Smooth muscle cell of the brain vasculature (primary cell): ENCODE measurements around the gene PMEPA1.

Experiments used
- DNase-seq: peaks from one replicate; pipeline ENCODE4 v3.0.0-alpha.2; 2012; ENCODE audit warnings: low read depth, low spot score

Gene PMEPA1

DNA sequence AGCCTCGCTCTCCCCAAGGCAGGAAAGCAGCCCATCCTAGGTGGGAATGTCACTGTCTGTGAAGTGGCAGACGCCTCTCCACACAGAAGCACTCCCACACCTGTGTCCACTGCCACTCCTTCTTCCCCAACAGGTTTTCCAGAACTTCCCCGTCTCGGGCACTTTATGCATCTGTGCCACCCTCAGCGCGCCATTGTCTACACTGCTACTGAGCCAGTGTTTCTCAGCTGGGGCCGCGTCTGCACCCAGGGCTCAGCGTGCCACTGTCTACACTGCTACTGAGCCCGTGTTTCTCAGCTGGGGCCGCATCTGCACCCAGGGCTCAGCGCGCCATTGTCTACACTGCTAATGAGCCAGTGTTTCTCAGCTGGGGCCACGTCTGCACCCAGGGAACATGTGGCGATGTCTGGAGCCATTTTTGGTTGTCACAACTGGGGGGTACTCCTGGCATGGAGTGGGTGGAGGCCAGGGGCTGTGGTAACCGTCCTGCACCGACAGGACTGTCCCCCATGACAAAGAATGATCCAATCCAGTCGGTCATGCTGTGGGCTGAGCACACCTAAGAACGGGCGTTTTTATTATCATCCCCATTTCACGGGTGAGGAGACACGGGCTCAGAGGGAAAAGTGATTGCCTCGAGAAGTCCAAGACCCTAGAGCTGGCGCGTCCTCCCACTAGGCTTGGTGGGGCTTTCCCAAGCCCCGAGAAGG, 47.9 kb downstream of the PMEPA1 start:
- no peak for DNase-seq

DNA sequence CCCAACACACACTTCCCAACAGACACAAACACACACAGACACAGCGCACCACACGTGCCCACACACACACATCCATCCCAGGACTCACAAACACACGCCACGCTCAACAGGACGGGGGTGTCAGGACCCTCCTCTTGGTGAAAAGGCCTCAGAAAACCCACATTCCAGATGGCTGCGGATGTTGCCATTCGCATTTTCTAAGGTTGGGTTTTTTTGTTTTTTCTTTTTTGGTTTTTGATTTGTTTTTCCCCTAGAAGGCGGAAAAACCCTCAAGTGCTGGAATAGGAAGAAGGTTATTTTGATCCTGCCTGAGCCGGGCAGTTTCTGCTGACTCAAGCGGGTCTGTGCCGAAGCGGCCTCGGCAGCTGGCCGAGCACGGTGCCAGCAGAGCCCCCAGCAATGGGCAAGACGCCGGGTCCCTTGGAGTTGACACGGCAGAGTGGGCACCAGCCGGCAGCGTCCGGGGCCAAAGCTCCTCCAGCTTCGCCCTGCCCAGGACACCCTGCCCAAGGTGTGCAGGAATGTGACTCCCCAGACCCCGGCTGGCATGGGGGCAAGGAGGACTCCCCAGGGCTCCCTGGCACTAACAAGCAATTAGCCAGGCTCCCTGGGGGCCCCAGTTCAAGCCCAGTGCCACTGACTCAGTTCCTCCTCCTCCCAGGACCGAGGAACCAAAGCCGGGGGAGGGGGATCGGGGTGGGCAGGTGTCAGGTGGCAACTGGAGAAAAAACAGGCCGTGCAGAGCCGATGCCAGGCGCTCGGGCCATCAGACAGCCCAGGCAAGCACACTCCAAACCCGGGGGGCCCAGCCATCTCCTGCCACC, 48.7 kb downstream of the PMEPA1 start:
- no peak for DNase-seq

DNA sequence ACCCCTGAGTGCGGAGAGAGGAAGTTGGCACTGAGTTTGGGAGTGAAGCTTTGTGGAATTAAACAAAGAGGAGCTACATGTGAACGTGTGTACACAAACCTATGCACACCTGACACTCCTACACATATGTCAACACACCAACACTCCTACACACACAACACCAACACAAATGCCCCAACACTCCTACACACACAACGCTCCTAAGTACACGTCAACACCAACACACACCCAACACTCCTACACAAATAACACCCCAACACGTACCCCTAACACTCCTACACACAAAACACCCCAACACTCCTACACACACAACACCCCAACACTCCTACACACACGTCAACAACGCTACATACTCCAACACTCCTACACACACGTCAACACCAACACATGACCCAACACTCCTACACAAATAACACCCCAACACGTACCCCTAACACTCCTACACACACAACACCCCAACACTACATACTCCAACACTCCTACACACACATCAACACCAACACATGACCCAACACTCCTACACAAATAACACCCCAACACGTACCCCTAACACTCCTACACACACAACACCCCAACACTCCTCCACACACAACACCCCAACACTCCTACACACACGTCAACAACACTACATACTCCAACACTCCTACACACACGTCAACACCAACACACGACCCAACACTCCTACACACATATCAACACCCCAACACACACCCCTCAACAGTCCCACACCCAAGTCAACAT, 49.5 kb downstream of the PMEPA1 start:
- no peak for DNase-seq

DNA sequence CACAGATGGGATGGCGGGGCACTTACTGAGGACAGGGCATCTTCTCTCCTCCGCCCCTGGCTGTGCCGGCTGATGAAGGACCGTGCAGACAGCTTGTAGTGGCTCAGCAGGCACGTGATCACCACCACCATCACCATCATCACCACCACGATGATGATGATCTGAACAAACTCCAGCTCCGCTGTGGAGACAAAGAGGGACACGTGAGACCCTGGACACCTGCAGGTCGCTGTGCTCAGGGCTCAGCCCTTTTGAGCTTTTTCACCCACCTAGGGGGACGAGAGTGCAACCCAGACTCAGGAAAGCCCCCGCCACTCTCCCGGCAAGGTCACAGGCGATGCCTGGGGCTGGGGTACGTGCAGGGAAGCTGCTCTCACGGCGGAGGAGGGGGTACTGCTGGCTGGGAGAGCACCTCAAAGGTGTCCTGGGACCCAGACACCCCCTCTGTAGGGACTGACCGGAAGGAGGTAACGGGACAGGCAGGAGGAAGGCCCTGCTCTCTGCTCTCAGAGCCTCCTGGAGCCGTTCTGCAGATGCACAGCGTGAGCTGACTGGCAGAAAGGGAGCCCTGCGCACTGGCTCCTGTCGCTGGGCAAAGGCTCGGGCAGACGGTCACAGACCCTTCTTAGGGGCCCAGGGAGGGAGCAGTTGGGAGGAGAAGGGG, 50.2 kb downstream of the PMEPA1 start:
- DNase-seq: no peak

DNA sequence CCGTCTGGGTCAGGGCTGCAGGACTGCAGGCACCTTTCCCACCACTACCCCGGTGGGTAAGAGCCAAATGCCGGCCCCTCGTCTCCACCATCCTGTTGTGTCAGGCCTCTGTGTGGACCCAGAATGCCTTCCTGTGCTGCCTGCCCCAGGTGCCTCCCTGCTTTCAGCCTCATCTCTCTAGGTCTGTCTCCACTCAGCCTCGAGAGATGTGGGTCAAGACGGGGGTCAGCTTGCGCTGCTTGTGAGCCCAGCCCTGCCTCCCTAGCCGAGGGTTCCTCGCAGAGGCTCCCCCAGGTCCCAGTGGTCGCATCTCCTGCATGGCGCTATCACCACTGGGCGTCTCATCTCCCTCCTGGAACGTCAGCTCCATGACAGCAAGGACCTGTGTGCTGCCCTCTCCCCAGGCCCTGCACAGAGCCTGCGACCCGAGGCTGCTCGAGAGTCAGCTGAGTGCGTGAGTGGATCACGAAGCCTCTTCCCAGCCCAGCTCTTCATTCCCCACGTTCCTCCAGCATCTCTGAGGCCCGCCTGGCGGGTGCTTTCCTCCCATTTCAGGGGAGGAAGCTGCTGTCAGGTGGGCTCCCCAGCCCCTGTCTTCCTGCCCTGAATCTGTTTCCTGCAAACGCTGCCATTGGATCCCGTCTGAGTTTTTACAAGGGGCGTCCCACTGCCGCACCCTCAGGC, 50.8 kb downstream of the PMEPA1 start:
- no peak for DNase-seq

DNA sequence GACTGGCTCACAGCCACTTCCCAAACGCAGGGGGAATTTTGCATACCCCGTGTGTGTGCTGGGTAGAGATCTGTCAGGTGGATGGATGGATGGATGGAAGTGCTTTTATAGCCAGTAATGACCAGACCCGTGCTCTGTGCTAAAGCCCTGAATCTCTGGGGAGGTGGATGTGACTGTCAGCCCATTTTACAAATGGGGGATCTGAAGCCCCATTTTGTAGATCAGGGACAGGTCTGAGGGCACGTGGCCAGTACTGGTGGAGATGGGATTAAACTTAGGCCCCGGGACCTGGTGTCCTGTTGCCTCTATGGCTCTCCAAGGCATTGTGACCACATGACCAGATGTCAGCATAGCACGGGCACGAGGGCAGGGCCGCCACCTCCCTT, 51.4 kb downstream of the PMEPA1 start:
- no peak for DNase-seq

DNA sequence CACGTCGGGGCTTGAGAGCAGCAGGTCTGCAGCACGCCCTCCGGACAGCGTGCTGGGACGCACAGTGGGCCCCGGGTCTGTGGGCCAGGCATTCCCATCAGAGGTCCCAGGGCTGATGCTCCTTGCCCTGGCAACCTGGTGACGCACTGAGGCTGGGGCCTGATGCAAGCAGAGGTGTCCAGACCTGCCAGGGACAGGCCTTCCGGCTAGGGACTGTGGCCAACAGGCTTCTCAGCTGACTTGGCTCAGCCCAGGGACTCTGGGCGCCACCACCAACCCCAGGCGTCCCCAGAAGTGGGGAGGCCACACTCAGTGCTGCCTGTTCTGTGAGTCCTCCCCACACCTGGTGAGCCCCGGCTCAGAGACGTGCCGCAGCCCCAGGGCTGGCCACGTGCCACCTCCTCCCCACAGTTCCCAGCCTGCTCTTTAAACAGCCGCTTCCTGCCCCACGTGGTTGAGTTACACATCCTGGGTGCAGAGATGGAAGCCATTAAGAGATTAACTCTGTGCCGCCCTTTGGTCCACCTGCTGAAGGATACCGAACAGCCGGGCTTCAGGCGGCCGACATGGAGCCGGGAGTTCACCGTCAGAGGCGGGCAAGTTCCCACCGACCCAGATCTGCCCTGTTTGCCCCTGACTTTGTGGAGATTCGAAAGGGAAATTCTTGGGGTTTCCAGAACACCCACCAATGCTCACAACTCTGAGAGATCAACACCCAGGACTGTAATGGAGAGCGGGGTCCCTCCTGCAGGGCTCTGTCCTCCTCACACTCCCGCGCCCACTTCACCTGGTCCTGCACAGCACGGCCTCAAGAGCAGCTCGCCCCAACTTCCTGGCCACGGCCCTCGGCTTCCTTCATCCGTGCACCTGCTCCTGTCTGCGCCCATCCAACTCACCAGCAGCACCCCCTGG, 52.0 kb downstream of the PMEPA1 start:
- DNase-seq: no peak

DNA sequence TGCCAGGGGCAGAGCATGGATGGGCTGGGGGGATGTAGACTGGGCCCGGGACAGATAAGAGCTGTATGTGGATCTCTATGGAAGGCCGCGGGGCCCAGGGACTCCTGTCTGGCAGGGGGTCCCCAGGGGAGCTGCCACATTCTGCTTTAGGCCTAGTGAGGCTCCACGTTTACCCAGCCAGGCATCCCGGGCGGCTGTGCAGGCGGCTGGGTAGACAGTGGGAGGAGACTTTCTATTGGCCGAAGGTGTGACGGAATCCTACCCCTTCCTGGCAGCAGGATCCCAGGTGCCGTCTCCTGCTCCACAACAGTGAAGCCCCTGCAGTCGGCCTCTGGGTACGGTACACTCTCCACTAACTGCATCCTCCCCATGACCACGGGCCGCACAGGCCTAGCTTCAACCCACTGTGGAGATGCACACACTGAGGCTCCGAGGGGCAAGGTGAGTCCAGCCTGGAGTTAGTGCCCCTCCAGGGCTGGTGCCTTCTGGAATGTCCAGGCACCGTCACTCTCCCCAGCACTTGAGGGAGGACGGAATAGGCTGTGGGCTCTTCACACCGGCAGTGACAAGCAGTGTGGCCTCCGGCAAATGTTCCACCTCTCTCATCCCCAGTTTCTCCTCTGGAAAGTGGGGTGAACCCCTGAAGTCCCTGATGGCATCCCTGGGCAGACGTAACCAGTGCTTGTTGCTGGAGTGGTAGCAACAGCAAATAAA, 52.8 kb downstream of the PMEPA1 start:
- no peak for DNase-seq

DNA sequence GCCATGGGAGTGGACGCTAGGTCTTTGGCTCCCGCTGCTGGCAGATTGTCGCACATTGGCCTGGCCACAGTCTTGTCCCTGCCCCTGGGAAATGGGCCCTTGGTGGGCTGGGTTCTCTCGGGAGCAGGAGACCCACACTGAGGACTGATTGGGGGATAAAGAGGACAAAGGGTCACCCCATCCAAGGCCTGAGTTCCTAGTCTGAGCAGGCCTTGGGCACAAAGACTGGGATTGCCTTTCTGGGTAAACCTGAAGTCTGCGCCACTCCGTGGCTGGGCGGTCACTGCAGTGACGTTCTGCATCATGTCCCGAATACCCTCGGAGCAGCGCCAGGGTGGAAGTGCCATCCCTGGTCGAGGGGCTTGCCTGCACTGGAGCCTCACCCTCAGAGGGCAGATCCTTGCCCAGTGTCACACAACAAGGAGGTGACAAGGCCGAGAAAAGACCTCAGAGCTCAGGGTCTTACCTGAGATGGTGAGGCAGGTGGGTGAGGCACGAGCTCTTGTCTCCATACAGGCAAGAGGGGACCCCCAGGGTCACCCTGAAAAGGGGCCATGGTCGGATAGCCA, 53.5 kb downstream of the PMEPA1 start:
- DNase-seq: no peak

DNA sequence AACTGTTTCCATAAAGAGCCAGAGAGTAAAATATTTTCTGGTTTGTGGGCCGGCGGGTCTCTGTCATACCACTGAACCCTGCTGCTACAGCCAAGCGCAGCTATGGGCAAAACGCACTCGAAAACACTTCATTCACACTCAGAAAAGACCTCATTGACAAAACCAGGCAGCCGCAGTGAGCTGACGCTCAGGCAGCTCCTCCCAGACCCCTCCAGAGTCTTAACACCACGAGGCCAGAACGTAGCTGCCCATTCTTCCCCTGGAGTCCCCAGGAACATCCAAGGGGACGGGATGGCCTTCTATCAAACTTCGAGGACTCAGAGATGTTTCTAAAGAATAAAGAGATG, 54.0 kb downstream of the PMEPA1 start:
- no peak for DNase-seq

DNA sequence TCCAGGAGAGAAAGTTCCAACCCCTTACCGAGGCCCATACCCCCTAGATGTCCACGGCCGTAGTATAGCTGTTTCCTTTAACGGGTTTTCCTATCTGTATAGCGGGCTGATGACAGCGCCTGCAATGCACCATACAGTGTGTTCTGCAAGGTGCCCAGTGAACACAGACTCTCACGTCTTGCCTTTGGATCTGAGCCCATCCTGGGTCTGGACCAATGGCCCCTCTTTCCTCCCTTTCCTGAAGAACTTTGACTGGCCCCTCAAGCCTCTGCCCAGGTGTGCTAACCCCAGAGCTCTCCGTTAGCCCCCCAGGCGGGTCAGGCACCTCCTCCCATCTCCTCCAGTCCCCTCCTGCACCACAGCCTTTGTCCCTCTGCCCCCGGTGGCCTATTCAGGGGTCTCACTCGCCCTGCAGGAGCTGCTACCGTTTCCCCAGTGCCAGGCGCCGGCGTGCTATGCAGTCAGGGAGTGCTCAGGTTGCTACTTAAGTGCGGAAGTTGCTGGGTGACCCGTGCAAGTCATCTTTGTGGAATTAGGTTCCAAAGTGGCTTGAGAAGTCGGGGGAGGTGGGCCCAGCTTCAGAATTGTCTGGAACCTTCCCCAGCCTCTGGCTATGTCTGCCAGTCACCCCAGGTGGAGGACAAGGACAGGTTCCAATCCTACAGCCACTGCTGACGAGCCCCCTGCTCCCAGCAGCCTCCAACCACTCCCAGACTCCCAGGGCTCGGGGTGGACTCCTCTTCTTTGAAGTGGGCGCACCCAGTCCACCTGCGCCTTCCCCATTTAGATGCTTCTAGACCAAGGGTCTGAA, 54.6 kb downstream of the PMEPA1 start:
- DNase-seq: no peak

DNA sequence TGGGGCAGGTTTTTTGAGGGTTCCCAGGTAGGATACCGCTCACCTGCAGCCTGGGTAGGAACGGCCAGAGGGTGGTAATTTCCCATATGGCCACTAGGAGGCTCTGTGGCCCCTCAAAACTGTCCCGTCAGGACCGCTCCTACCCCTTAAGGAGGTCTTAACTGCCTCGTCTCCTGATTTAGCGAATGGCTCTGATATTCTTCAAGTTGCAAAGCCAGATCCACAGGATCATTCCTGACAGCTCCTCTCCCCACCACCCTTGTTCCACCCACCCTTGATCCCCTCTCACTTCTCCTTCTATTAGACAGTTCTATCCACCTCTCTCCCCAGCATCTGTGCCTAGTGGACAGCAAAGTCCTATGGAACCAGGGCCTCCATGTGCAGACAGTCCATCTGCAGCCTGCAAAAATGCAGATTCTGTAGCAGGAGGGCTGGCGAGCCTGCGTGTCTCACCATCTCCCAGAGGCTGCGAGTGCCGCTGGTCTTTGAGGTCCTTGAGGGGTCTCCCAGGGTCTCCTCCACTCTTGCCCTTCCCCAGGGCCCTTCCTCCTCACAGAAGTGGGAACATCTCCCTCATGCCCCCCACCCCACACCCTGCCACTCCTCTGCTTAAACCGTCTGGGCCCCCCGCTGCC, 55.3 kb downstream of the PMEPA1 start:
- DNase-seq: peak; percentile 28

DNA sequence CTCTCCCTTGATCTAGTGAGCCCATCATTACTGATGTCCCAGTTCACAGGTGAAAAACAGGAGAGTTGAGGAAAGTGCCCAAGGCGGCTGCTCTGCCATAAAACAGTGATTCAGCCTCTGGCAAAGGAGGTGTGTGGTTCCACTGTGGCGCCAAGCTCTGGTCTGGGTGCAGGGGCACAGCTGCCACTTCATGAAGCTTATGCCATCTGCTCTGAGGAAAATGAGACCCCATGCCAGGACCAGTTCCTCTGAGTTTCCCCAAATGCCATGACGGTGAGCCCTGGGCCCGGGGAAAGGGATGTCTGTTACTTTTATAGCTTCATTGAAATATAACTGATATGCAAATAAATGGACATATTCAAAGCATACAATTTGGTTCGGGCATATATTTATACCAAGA, 55.9 kb downstream of the PMEPA1 start:
- DNase-seq: no peak

DNA sequence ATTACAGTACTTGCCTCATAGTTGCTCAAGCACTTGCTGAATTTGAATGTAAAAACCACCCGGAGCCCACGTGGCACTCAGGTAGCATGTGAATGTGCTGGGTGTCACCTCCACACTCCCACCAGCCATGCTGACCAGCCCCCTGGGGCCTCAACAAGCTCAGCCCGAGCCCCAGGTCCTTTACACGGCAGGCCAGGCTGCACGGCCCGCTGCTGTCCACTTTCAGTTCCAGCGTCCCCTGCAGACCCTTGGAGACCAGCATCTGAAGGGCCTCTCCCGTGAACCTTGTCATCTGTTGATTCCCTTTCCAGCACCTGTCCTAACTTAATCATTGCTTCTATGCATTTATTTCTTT, 56.3 kb downstream of the PMEPA1 start:
- no peak for DNase-seq

DNA sequence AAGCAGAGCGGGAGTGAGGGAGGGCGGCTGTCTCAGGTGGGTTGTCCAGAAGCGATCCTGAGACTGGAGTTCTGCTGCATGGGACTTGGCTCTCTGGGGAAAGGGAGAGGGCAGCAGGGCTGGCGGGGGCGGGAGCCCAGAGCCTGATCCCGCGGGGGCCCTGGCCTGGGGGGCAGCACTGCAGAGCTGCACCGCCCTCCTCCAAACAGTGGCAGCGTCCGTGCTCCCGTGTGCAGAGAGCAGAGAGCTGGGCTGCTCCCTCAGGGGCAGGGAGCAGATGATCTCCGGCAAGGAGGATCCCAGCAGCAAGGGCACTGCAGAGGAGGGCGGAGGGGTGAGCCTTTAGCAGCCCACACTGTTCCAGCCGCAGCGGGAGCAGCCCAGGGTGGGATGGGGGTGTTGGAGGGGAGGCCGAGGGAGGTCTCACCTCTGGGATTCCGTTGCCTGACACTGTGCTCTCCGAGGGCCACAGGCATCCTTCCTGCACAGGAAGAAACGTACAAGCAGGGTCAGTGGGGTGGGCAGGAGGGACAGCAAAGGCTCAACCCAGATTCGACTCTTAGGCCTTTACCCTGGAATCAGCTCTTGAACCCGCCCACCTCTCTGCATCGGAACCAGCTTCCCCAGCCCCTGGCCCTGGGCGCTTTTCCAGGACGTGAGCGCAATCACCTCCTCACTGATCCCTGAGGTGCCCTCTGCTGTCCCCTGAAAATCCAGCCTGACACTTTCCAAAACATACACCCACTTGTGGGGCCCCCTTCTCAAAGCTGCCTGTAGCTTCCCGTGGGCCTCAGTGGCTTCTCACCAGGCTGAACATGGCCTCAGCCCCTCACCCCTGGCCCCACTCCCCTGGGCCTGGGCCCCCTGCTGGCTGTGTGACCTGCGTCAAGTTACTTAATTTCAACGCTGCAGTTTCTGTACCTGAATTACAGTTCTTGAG, 56.9 kb downstream of the PMEPA1 start:
- DNase-seq: no peak

DNA sequence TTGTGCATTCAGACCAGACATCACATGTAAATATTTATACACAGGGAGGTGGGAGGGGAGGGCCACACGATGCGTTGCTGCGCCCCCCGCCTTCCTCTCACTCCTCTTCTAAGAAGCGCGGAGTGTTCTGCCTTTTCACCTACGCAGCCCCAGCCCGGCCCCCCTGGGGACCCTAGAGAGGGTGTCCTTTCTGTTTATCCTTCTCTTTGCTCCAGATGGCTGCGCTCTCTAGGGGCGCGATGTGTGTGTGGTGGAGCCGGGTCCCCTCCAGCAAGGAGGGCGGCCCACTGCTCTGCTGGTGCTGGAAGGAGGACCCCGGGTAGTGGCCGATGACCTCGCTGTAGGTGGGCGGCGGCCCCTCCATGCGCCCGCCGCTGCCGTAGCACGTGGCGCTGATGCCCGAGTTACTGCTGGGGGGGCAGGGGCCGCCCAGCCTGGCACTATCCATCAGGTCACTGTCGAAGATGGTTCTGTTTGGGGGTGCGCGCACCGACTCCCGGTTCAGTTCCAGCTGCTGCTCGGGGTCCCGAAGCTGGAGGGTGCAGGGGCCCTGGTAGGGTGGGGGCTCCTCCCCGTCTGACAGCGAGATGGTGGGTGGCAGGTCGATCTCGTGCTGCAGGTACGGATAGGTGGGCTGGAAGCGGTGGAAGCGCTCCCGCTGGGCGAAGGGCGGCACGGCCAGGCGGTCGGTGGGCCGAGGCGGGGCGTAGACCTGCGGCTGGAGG, 57.8 kb downstream of the PMEPA1 start:
- no peak for DNase-seq
